ENCODE measurements around the gene ESRRA. TPM values are rescaled to one million over a fixed set of nuclear protein-coding genes. Genes with fewer than 3 reads are reported as not detected.
"Not testable (repeated sequence)": the region's sequence is repeated elsewhere in the genome, so short reads cannot be mapped to it uniquely, and the experiment has no call there.

Gene ESRRA
- total and polyA plus RNA-seq, 2 experiments from 2014 or later, result 17.2 to 38.6 TPM

DNA sequence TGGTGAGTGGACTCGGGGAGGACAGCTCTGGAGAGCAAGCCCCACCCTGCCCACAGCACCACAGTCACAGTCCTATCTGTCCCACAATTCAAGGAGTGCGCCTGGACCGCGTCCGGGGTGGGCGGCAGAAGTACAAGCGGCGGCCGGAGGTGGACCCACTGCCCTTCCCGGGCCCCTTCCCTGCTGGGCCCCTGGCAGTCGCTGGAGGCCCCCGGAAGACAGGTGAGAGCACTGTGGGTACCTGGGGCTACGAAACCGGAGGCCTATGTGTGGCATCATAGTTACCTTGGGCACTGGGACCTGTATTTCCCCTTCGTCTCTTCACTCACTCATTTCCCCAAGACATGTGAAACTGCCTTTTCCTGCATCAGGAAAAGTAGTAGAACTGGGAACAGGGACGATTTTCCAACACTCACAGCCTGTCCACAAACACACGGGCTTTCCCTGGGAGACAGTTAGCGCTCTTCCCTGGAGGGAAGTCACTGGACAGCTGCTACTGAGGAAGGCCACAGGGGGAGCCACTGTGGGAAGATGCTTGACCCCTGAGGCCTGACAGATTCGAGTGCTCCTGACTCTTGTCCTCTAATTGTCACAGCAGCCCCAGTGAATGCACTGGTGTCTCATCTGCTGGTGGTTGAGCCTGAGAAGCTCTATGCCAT, 9.0 kb downstream of the ESRRA start:
- H4K20me1 ChIP-seq (ENCODE audit: insufficient read depth), result no peaks in the 10 kb centered on the region
- peaks cover 10% of the 10 kb centered on the region for H3F3A ChIP-seq (ENCODE audit: insufficient read depth)
- H3K4me3 ChIP-seq, result peak overlapping the region; percentile 58
- H3K79me2 ChIP-seq (ENCODE audit: insufficient read depth), result peaks cover 75% of the 10 kb centered on the region
- peak overlapping the region; percentile 52 for H3K4me2 ChIP-seq (ENCODE audit: unreplicated experiment)
- H3K27me3 ChIP-seq (replicated peaks; ENCODE audit: insufficient read depth), result no peaks in the 10 kb centered on the region
- DNase-seq, result peak; percentile 52
- peak overlapping the region; percentile 71 for H2AFZ ChIP-seq
- in situ Hi-C loops (cut with MboI), result no loop called here
- no peaks in the 10 kb centered on the region for H3K9me3 ChIP-seq (ENCODE audit: low read depth)
- H3K4me1 ChIP-seq (ENCODE audit: insufficient read depth), result peaks cover 19% of the 10 kb centered on the region
- peak overlapping the region; percentile 57 for H3K27ac ChIP-seq
- H3K9ac ChIP-seq, result peak overlapping the region; percentile 76
- 47 to 56% methylated on average over 17 to 19 of the region's 19 CpGs for WGBS, 2 experiments (ENCODE audit: low coverage in 1 of 2, low lambda C conversion rate in 2 of 2, missing lambda C conversion rate in 2 of 2)
- no peak for TF ChIP-seq EZH2 (IDR thresholded peaks at IDR 0.05; ENCODE audit: insufficient read depth, poor library complexity, severe bottlenecking)
- no peak for TF ChIP-seq EZH2phosphoT487 (IDR thresholded peaks at IDR 0.05; ENCODE audit: insufficient read depth, low read depth)
- H3K9me2 ChIP-seq (ENCODE audit: insufficient read depth), result no peaks in the 10 kb centered on the region
- no peaks in the 10 kb centered on the region for H3K36me3 ChIP-seq (ENCODE audit: low read depth)

DNA sequence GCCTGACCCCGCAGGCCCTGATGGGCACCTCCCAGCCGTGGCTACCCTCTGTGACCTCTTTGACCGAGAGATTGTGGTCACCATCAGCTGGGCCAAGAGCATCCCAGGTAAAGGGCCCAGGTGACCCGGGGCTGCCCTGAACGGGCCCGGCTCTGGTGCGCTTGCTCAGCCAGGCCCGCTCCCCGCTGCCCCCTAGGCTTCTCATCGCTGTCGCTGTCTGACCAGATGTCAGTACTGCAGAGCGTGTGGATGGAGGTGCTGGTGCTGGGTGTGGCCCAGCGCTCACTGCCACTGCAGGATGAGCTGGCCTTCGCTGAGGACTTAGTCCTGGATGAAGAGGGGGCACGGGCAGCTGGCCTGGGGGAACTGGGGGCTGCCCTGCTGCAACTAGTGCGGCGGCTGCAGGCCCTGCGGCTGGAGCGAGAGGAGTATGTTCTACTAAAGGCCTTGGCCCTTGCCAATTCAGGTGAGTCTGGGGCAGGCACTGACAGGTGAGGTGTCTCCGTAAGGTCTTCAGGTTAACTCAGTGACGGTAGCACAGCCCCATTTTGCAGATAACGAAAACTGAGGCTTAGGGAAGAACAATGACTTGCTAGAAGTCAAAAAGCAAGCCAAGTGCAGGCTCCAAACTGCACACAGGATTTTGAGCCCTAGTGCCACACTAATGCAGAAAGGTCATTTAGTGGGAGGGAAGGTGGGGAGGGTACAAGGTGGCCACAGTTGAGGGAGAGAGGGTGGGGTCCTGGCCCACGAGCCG, 9.7 kb downstream of the ESRRA start:
- Histone ChIP-seq H3K9ac (peak overlapping the region; percentile 76; the same call in 1 of the 2 replicates), H4K20me1 (ENCODE audit: insufficient read depth) (no peaks in the 10 kb centered on the region), H3K27ac (peak overlapping the region; percentile 57; the same call in 1 of the 2 replicates), H3K4me1 (ENCODE audit: insufficient read depth) (peaks cover 23% of the 10 kb centered on the region), H3F3A (ENCODE audit: insufficient read depth) (peaks cover 10% of the 10 kb centered on the region), H3K9me2 (ENCODE audit: insufficient read depth) (no peaks in the 10 kb centered on the region), H3K4me2 (ENCODE audit: unreplicated experiment) (no peak overlapping the region), H3K4me3 (no peak overlapping the region), H3K9me3 (ENCODE audit: low read depth) (no peaks in the 10 kb centered on the region), H2AFZ (no peak overlapping the region), H3K27me3 (replicated peaks; ENCODE audit: insufficient read depth) (no peaks in the 10 kb centered on the region), H3K79me2 (ENCODE audit: insufficient read depth) (peaks cover 75% of the 10 kb centered on the region), H3K36me3 (ENCODE audit: low read depth) (no peaks in the 10 kb centered on the region)
- 88 to 90% methylated on average over 24 of the region's 24 CpGs for WGBS, 2 experiments (ENCODE audit: low coverage in 1 of 2, low lambda C conversion rate in 2 of 2, missing lambda C conversion rate in 2 of 2)
- no peak for DNase-seq
- in situ Hi-C loops (cut with MboI), result no loop called here
- no peak for TF ChIP-seq EZH2phosphoT487 (IDR thresholded peaks at IDR 0.05; ENCODE audit: insufficient read depth, low read depth)
- TF ChIP-seq EZH2 (IDR thresholded peaks at IDR 0.05; ENCODE audit: insufficient read depth, poor library complexity, severe bottlenecking), result no peak

DNA sequence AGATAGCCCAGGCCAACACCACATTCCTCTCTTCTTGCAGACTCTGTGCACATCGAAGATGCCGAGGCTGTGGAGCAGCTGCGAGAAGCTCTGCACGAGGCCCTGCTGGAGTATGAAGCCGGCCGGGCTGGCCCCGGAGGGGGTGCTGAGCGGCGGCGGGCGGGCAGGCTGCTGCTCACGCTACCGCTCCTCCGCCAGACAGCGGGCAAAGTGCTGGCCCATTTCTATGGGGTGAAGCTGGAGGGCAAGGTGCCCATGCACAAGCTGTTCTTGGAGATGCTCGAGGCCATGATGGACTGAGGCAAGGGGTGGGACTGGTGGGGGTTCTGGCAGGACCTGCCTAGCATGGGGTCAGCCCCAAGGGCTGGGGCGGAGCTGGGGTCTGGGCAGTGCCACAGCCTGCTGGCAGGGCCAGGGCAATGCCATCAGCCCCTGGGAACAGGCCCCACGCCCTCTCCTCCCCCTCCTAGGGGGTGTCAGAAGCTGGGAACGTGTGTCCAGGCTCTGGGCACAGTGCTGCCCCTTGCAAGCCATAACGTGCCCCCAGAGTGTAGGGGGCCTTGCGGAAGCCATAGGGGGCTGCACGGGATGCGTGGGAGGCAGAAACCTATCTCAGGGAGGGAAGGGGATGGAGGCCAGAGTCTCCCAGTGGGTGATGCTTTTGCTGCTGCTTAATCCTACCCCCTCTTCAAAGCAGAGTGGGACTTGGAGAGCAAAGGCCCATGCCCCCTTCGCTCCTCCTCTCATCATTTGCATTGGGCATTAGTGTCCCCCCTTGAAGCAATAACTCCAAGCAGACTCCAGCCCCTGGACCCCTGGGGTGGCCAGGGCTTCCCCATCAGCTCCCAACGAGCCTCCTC, 10.6 kb downstream of the ESRRA start:
- Histone ChIP-seq H3K79me2 (ENCODE audit: insufficient read depth) (peaks cover 71% of the 10 kb centered on the region), H3K4me1 (ENCODE audit: insufficient read depth) (peaks cover 23% of the 10 kb centered on the region), H3K4me2 (ENCODE audit: unreplicated experiment) (peak overlapping the region; percentile 95), H3K4me3 (peak overlapping the region; percentile 88), H3K9ac (peak overlapping the region; percentile 94; the same call in 1 of the 2 replicates), H3F3A (ENCODE audit: insufficient read depth) (peaks cover 10% of the 10 kb centered on the region)
- H3K36me3 ChIP-seq (ENCODE audit: low read depth); H3K27ac ChIP-seq; in situ Hi-C loops (cut with MboI); H3K9me3 ChIP-seq (ENCODE audit: low read depth); DNase-seq; H3K27me3 ChIP-seq (replicated peaks; ENCODE audit: insufficient read depth); H2AFZ ChIP-seq; H3K9me2 ChIP-seq (ENCODE audit: insufficient read depth); H4K20me1 ChIP-seq (ENCODE audit: insufficient read depth): not testable (repeated sequence)
- 64 to 66% methylated on average over 13 to 25 of the region's 25 CpGs for WGBS, 2 experiments (ENCODE audit: low coverage in 1 of 2, low lambda C conversion rate in 2 of 2, missing lambda C conversion rate in 2 of 2)

DNA sequence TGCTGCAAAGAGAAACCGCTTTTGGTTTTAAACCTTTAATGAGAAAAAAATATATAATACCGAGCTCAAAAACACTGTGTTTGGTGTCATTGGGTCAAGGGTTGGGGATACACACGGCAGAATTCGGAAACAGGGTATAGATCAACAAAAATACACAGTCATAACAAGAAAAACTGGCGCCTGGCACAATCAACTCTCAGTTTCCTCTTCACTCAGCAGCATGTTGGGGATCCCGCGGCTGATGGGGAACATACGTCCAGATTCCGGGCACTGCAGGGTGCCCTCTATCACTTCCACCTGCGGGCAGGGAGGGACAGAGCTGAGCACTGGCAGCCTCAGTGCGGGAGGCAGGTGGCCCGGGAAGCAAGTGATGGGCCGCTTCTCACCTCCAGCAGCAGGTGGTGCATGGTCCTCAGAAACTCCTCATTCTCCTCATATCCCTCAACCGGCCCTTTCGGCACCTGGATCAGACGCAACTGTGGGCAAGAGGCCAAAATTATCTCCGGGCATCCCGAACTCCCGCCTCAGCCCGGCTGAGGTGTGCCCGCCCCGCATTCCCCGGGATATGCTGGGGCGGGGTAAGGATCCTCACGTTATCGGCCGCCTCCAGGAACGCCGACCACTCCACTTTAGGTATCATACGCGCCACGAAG, 11.5 kb downstream of the ESRRA start:
- in situ Hi-C loops (cut with MboI), result no loop called here
- Histone ChIP-seq H3F3A (ENCODE audit: insufficient read depth) (peaks cover 10% of the 10 kb centered on the region), H3K9me3 (ENCODE audit: low read depth) (no peaks in the 10 kb centered on the region), H3K27ac (peak overlapping the region; percentile 97), H4K20me1 (ENCODE audit: insufficient read depth) (no peaks in the 10 kb centered on the region), H3K79me2 (ENCODE audit: insufficient read depth) (peaks cover 62% of the 10 kb centered on the region), H3K27me3 (replicated peaks; ENCODE audit: insufficient read depth) (no peaks in the 10 kb centered on the region), H3K9me2 (ENCODE audit: insufficient read depth) (no peaks in the 10 kb centered on the region), H3K9ac (peak overlapping the region; percentile 94), H3K36me3 (ENCODE audit: low read depth) (0 out of 2 replicates have a peak, but pooled peaks cover 3% of the 10 kb centered on the region), H2AFZ (peak overlapping the region; percentile 85), H3K4me2 (ENCODE audit: unreplicated experiment) (peak overlapping the region; percentile 95), H3K4me3 (peak overlapping the region; percentile 88), H3K4me1 (ENCODE audit: insufficient read depth) (peaks cover 23% of the 10 kb centered on the region)
- no peak for DNase-seq
- 11 to 15% methylated on average over 28 to 31 of the region's 32 CpGs for WGBS, 2 experiments (ENCODE audit: low coverage in 1 of 2, low lambda C conversion rate in 2 of 2, missing lambda C conversion rate in 2 of 2)
- no peak for TF ChIP-seq EZH2phosphoT487 (IDR thresholded peaks at IDR 0.05; ENCODE audit: insufficient read depth, low read depth)
- TF ChIP-seq EZH2 (IDR thresholded peaks at IDR 0.05; ENCODE audit: insufficient read depth, poor library complexity, severe bottlenecking), result no peak

Measured in GM23248 (cell line).